ENCODE results near the gene REEP6.

The REEP6 gene

DNA sequence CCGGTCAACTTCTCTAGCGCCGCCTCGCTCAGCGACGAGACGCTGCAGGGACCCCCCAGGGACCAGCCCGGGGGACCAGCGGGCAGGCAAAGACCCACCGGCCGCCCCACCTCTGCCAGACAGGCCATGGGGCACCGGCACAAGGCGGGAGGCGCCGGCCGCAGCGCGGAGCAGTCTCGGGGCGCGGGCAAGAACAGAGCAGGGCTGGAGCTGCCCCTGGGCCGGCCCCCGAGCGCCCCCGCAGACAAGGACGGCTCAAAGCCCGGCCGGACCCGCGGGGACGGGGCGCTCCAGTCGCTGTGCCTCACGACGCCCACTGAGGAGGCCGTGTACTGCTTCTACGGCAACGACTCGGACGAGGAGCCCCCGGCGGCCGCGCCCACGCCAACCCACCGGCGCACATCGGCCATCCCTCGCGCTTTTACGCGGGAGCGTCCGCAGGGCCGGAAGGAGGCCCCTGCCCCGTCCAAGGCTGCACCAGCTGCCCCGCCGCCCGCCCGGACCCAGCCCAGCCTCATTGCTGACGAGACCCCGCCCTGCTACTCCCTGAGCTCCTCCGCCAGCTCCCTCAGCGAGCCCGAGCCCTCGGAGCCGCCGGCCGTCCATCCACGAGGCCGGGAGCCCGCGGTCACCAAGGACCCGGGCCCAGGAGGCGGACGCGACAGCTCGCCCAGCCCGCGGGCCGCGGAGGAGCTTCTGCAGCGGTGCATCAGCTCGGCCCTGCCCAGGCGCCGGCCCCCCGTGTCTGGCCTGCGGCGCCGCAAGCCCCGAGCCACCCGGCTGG lies 23.3 kb upstream of the REEP6 start:
- H3K36me3 ChIP-seq (ENCODE audit: control insufficient read depth in 5 of 5, insufficient read depth in 5 of 5, low read length in 5 of 5) = no peaks in the 10 kb centered on the region
- H3K4me1 ChIP-seq (ENCODE audit: control insufficient read depth in 5 of 5, insufficient read depth in 5 of 5, low read length in 5 of 5) = peaks cover 0 to 69% (median 53%) of the 10 kb centered on the region in 5 donors
- no peak overlapping the region for H3K27ac ChIP-seq (ENCODE audit: low read depth, low read length)
- no peak overlapping the region for H3K9ac ChIP-seq (ENCODE audit: low read length in 5 of 5)
- H3K9me3 ChIP-seq (ENCODE audit: control insufficient read depth in 5 of 5, low read length in 5 of 5) = no peaks in the 10 kb centered on the region
- H3K27me3 ChIP-seq (ENCODE audit: control insufficient read depth in 5 of 5, insufficient read depth in 4 of 5, low read length in 5 of 5) = peaks cover 48 to 67% (median 58%) of the 10 kb centered on the region in 5 donors
- peak overlapping the region in 2 of 5 donors; percentile 15 to 46 for H3K4me3 ChIP-seq (ENCODE audit: low read depth in 1 of 5, low read length in 5 of 5)

DNA sequence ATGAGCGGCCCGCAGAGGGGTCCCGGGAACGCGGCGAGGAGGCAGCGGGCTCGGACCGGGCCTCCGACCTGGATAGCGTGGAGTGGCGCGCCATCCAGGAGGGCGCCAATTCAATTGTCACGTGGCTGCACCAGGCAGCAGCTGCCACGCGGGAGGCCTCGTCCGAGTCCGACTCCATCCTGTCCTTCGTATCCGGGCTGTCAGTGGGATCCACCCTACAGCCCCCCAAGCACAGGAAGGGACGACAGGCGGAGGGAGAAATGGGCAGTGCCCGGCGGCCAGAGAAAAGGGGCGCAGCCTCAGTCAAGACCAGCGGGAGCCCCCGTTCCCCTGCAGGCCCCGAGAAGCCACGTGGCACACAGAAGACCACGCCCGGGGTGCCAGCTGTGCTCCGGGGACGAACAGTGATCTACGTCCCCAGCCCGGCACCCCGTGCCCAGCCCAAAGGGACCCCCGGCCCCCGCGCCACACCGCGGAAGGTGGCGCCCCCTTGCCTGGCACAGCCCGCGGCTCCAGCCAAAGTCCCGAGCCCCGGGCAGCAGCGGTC lies 22.6 kb upstream of the REEP6 start:
- Histone ChIP-seq H3K4me3 (ENCODE audit: low read depth in 1 of 5, low read length in 5 of 5) (peak overlapping the region in 3 of 5 donors; percentile 2 to 46 (median 28)), H3K27ac (ENCODE audit: low read depth, low read length) (no peak overlapping the region), H3K27me3 (ENCODE audit: control insufficient read depth in 5 of 5, insufficient read depth in 4 of 5, low read length in 5 of 5) (peaks cover 53 to 73% (median 65%) of the 10 kb centered on the region in 5 donors), H3K36me3 (ENCODE audit: control insufficient read depth in 5 of 5, insufficient read depth in 5 of 5, low read length in 5 of 5) (no peaks in the 10 kb centered on the region), H3K4me1 (ENCODE audit: control insufficient read depth in 5 of 5, insufficient read depth in 5 of 5, low read length in 5 of 5) (peaks cover 0 to 69% (median 53%) of the 10 kb centered on the region in 5 donors), H3K9ac (ENCODE audit: low read length in 5 of 5) (no peak overlapping the region), H3K9me3 (ENCODE audit: control insufficient read depth in 5 of 5, low read length in 5 of 5) (no peaks in the 10 kb centered on the region)

GRCh38 chr19:1468821-1469254 lies 22.1 kb upstream of the REEP6 start:
- Histone ChIP-seq H3K9me3 (ENCODE audit: control insufficient read depth in 5 of 5, low read length in 5 of 5) (no peaks in the 10 kb centered on the region), H3K4me3 (ENCODE audit: low read depth in 1 of 5, low read length in 5 of 5) (peak overlapping the region in 1 of 5 donors; percentile 46), H3K27me3 (ENCODE audit: control insufficient read depth in 5 of 5, insufficient read depth in 4 of 5, low read length in 5 of 5) (peaks cover 56 to 77% (median 67%) of the 10 kb centered on the region in 5 donors), H3K27ac (ENCODE audit: low read depth, low read length) (no peak overlapping the region), H3K36me3 (ENCODE audit: control insufficient read depth in 5 of 5, insufficient read depth in 5 of 5, low read length in 5 of 5) (no peaks in the 10 kb centered on the region), H3K4me1 (ENCODE audit: control insufficient read depth in 5 of 5, insufficient read depth in 5 of 5, low read length in 5 of 5) (peaks cover 0 to 71% (median 53%) of the 10 kb centered on the region in 5 donors), H3K9ac (ENCODE audit: low read length in 5 of 5) (no peak overlapping the region)

DNA sequence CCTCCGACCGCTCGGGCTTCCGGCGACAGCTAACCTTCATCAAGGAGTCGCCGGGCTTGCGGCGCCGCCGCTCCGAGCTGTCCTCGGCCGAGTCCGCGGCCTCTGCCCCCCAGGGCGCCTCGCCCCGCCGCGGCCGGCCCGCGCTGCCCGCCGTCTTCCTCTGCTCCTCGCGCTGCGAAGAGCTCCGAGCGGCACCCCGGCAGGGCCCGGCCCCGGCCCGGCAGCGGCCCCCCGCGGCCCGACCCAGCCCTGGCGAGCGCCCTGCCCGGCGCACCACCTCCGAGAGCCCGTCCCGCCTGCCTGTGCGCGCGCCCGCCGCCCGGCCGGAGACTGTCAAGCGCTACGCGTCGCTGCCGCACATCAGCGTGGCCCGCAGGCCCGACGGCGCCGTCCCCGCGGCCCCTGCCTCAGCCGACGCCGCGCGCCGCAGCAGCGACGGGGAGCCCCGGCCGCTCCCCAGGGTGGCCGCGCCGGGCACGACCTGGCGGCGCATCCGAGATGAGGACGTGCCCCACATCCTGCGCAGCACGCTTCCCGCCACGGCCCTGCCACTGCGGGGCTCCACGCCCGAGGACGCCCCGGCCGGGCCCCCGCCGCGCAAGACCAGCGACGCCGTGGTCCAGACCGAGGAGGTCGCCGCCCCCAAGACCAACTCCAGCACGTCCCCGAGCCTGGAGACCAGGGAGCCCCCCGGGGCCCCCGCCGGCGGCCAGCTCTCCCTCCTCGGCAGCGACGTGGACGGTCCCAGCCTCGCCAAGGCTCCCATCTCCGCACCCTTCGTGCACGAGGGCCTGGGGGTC lies 21.5 kb upstream of the REEP6 start:
- Histone ChIP-seq H3K4me1 (ENCODE audit: control insufficient read depth in 5 of 5, insufficient read depth in 5 of 5, low read length in 5 of 5) (peaks cover 0 to 77% (median 59%) of the 10 kb centered on the region in 5 donors), H3K27me3 (ENCODE audit: control insufficient read depth in 5 of 5, insufficient read depth in 4 of 5, low read length in 5 of 5) (peaks cover 56 to 77% (median 70%) of the 10 kb centered on the region in 5 donors), H3K9ac (ENCODE audit: low read length in 5 of 5) (no peak overlapping the region), H3K27ac (ENCODE audit: low read depth, low read length) (no peak overlapping the region), H3K36me3 (ENCODE audit: control insufficient read depth in 5 of 5, insufficient read depth in 5 of 5, low read length in 5 of 5) (peaks cover 0 to 4% (median under 1%) of the 10 kb centered on the region in 5 donors), H3K4me3 (ENCODE audit: low read depth in 1 of 5, low read length in 5 of 5) (peak overlapping the region in 3 of 5 donors; percentile 17 to 59 (median 48)), H3K9me3 (ENCODE audit: control insufficient read depth in 5 of 5, low read length in 5 of 5) (no peaks in the 10 kb centered on the region)

GRCh38 chr19:1470055-1470304 lies 21.0 kb upstream of the REEP6 start:
- Histone ChIP-seq H3K27ac (ENCODE audit: low read depth, low read length) (no peak overlapping the region), H3K9me3 (ENCODE audit: control insufficient read depth in 5 of 5, low read length in 5 of 5) (no peaks in the 10 kb centered on the region), H3K4me3 (ENCODE audit: low read depth in 1 of 5, low read length in 5 of 5) (peak overlapping the region in 4 of 5 donors; percentile 17 to 59 (median 50)), H3K9ac (ENCODE audit: low read length in 5 of 5) (peak overlapping the region in 2 of 5 donors; percentile 37 to 41), H3K4me1 (ENCODE audit: control insufficient read depth in 5 of 5, insufficient read depth in 5 of 5, low read length in 5 of 5) (peaks cover 0 to 81% (median 60%) of the 10 kb centered on the region in 5 donors), H3K27me3 (ENCODE audit: control insufficient read depth in 5 of 5, insufficient read depth in 4 of 5, low read length in 5 of 5) (peaks cover 56 to 76% (median 70%) of the 10 kb centered on the region in 5 donors), H3K36me3 (ENCODE audit: control insufficient read depth in 5 of 5, insufficient read depth in 5 of 5, low read length in 5 of 5) (peaks cover 0 to 9% (median 5%) of the 10 kb centered on the region in 5 donors)

GRCh38 chr19:1470305-1471009 lies 20.5 kb upstream of the REEP6 start:
- Histone ChIP-seq H3K9me3 (ENCODE audit: control insufficient read depth in 5 of 5, low read length in 5 of 5) (no peaks in the 10 kb centered on the region), H3K36me3 (ENCODE audit: control insufficient read depth in 5 of 5, insufficient read depth in 5 of 5, low read length in 5 of 5) (peaks cover 0 to 13% (median 7%) of the 10 kb centered on the region in 5 donors), H3K4me1 (ENCODE audit: control insufficient read depth in 5 of 5, insufficient read depth in 5 of 5, low read length in 5 of 5) (peaks cover 0 to 79% (median 59%) of the 10 kb centered on the region in 5 donors), H3K9ac (ENCODE audit: low read length in 5 of 5) (peak overlapping the region in 3 of 5 donors; percentile 41 to 43 (median 42)), H3K27me3 (ENCODE audit: control insufficient read depth in 5 of 5, insufficient read depth in 4 of 5, low read length in 5 of 5) (peaks cover 52 to 72% (median 70%) of the 10 kb centered on the region in 5 donors), H3K27ac (ENCODE audit: low read depth, low read length) (no peak overlapping the region), H3K4me3 (ENCODE audit: low read depth in 1 of 5, low read length in 5 of 5) (peak overlapping the region in 4 of 5 donors; percentile 44 to 59 (median 50))

GRCh38 chr19:1471010-1471514 lies 19.9 kb upstream of the REEP6 start:
- Histone ChIP-seq H3K9me3 (ENCODE audit: control insufficient read depth in 5 of 5, low read length in 5 of 5) (no peaks in the 10 kb centered on the region), H3K9ac (ENCODE audit: low read length in 5 of 5) (peak overlapping the region in 3 of 5 donors; percentile 7 to 43 (median 42)), H3K27ac (ENCODE audit: low read depth, low read length) (no peak overlapping the region), H3K4me3 (ENCODE audit: low read depth in 1 of 5, low read length in 5 of 5) (peak overlapping the region in 4 of 5 donors; percentile 43 to 59 (median 46)), H3K36me3 (ENCODE audit: control insufficient read depth in 5 of 5, insufficient read depth in 5 of 5, low read length in 5 of 5) (peaks cover 0 to 19% (median 13%) of the 10 kb centered on the region in 5 donors), H3K4me1 (ENCODE audit: control insufficient read depth in 5 of 5, insufficient read depth in 5 of 5, low read length in 5 of 5) (peaks cover 0 to 74% (median 53%) of the 10 kb centered on the region in 5 donors), H3K27me3 (ENCODE audit: control insufficient read depth in 5 of 5, insufficient read depth in 4 of 5, low read length in 5 of 5) (peaks cover 52 to 70% (median 66%) of the 10 kb centered on the region in 5 donors)

DNA sequence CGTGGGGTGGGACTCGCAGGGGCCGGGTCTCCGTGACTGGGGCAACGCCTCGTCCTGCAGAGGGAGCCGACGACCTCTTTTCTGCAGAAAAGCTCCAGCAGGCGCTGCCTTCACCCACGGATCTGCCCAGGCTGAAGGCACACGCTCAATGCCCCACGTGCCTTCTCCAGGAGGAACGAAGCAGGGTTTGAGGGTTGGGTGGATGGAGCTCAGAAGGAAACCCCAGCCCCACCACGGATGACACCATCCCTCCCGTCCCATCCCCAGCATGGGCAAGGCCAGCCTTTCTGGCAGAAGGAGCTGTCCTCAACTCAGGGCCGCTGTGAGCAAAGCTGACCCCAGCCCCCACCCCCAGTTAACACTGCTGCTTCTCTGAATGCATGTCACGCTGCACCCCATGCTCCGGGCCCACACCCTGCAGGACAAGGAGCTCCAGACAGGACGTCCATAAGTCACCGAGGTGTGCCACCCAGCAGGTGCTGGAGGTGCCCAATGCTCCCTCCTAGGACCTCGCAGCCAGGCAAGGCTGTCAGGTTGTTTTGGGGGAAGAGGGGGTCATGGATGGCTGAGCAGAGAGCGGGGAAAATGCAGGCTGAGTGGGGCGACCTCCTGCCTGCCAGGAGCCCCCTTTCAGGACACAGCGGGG lies 19.3 kb upstream of the REEP6 start:
- H3K9ac ChIP-seq (ENCODE audit: low read length in 5 of 5) = no peak overlapping the region
- no peaks in the 10 kb centered on the region for H3K9me3 ChIP-seq (ENCODE audit: control insufficient read depth in 5 of 5, low read length in 5 of 5)
- H3K4me1 ChIP-seq (ENCODE audit: control insufficient read depth in 5 of 5, insufficient read depth in 5 of 5, low read length in 5 of 5) = peaks cover 0 to 73% (median 53%) of the 10 kb centered on the region in 5 donors
- H3K27me3 ChIP-seq (ENCODE audit: control insufficient read depth in 5 of 5, insufficient read depth in 4 of 5, low read length in 5 of 5) = peaks cover 52 to 66% (median 61%) of the 10 kb centered on the region in 5 donors
- peaks cover 0 to 24% (median 13%) of the 10 kb centered on the region in 5 donors for H3K36me3 ChIP-seq (ENCODE audit: control insufficient read depth in 5 of 5, insufficient read depth in 5 of 5, low read length in 5 of 5)
- no peak overlapping the region for H3K4me3 ChIP-seq (ENCODE audit: low read depth in 1 of 5, low read length in 5 of 5)
- no peak overlapping the region for H3K27ac ChIP-seq (ENCODE audit: low read depth, low read length)

Data from subcutaneous abdominal adipose tissue (tissue), 5 donors.